H1 (cell line): ENCODE data around the gene DCTD. TPM values are rescaled to one million over a fixed set of nuclear protein-coding genes. Genes with fewer than 3 reads are reported as not detected.

Experiments
- CTCF ChIA-PET: fragments of 300-600 bp; sonication (Branson Sonifier 250); formaldehyde crosslinking; loops from one replicate; lab custom pipeline; 2021; ENCODE audit not compliant: partially characterized antibody; lab: Charles Lee
- POLR2A ChIA-PET: fragments of 300-600 bp; sonication (Branson Sonifier 250); formaldehyde crosslinking; loops from one replicate; lab custom pipeline; 2021; ENCODE audit warnings: inconsistent platforms; ENCODE audit not compliant: partially characterized antibody; lab: Charles Lee
- DNase-seq, 2 experiments: peaks; one replicate each; pipeline versions ENCODE4 v3.0.0 to v3.0.0-alpha.2; 2010 to 2022; ENCODE audit warnings: low spot score in 2 of 2, low read depth in 1 of 2, mixed read lengths in 1 of 2
- FAIRE-seq: peaks from 2 replicates; lab custom pipeline; 2011; peaks lifted over from hg19 to GRCh38; lab: Jason Lieb, UNC
- H2AFZ ChIP-seq: 2 replicates; pipeline ENCODE4 v1.8.1; 2012; ENCODE audit warnings: low read length, inconsistent platforms
- H2AK5ac ChIP-seq: 2 replicates; pipeline ENCODE4 v1.6.1; 2013; ENCODE audit warnings: low read depth, low read length
- H2BK120ac ChIP-seq: replicated peaks from 2 replicates; pipeline ENCODE3; 2013; ENCODE audit warnings: low read depth, low read length, inconsistent platforms
- H2BK12ac ChIP-seq: 2 replicates; pipeline ENCODE4 v1.6.1; 2013; ENCODE audit warnings: low read depth, low read length
- H2BK15ac ChIP-seq: 2 replicates; pipeline ENCODE4 v1.6.1; 2013; ENCODE audit warnings: low read length
- H2BK20ac ChIP-seq: 2 replicates; pipeline ENCODE4 v1.6.1; 2013; ENCODE audit warnings: low read length
- H2BK5ac ChIP-seq: 2 replicates; pipeline ENCODE4 v1.6.1; 2013; ENCODE audit warnings: low read depth, low read length
- H3K14ac ChIP-seq: 2 replicates; pipeline ENCODE4 v1.6.1; 2013; ENCODE audit warnings: inconsistent platforms; ENCODE audit not compliant: insufficient read length
- H3K18ac ChIP-seq: 2 replicates; pipeline ENCODE4 v1.6.1; 2013; ENCODE audit warnings: low read length; ENCODE audit errors: extremely low read depth
- H3K23ac ChIP-seq: 2 replicates; pipeline ENCODE4 v1.6.1; 2013; ENCODE audit warnings: inconsistent platforms; ENCODE audit not compliant: insufficient read length
- H3K23me2 ChIP-seq: 2 replicates; pipeline ENCODE4 v1.6.1; 2013; ENCODE audit warnings: low read depth, low read length
- H3K27ac ChIP-seq: 2 replicates; pipeline ENCODE4 v1.6.1; 2011; ENCODE audit warnings: low read depth, low read length, inconsistent platforms
- H3K27me3 ChIP-seq, 4 experiments: replicated peaks in 1 of 4; 1 replicate in 1 of 4; 2 replicates in 3 of 4; pipeline versions ENCODE4 v1.6.1 to v1.8.1; 2011 to 2013; ENCODE audit warnings: low read length in 3 of 4, mild to moderate bottlenecking in 3 of 4, inconsistent platforms in 2 of 4, mixed read lengths in 2 of 4, moderate library complexity in 1 of 4; ENCODE audit not compliant: control insufficient read depth in 3 of 4, insufficient read depth in 3 of 4; ENCODE audit errors: extremely low read depth in 1 of 4
- H3K36me3 ChIP-seq, 4 experiments: 2 replicates each; pipeline versions ENCODE4 v1.6.1 to v1.8.1; 2011 to 2013; ENCODE audit warnings: mild to moderate bottlenecking in 4 of 4, low read length in 3 of 4, moderate library complexity in 2 of 4, control low read depth in 1 of 4, inconsistent platforms in 1 of 4; ENCODE audit not compliant: insufficient read depth in 4 of 4, control insufficient read depth in 2 of 4
- H3K4ac ChIP-seq: replicated peaks from 2 replicates; pipeline ENCODE3; 2013; ENCODE audit warnings: low read length, low read depth, mixed read lengths, inconsistent platforms; ENCODE audit not compliant: insufficient read length
- H3K4me1 ChIP-seq, 4 experiments: replicated peaks in 1 of 4; 1 replicate in 1 of 4; 2 replicates in 3 of 4; pipeline versions ENCODE4 v1.6.1 to v1.8.1; 2011 to 2013; ENCODE audit warnings: low read length in 3 of 4, inconsistent platforms in 2 of 4, mixed read lengths in 1 of 4; ENCODE audit not compliant: insufficient read depth in 4 of 4, control insufficient read depth in 3 of 4
- H3K4me2 ChIP-seq, 2 experiments: 2 replicates each; pipeline versions ENCODE4 v1.6.1 to v1.8.1; 2011 to 2013; ENCODE audit warnings: low read depth in 2 of 2, low read length in 2 of 2, control low read depth in 1 of 2, inconsistent platforms in 1 of 2, mild to moderate bottlenecking in 1 of 2; ENCODE audit not compliant: insufficient read depth in 1 of 2
- H3K4me3 ChIP-seq, 4 experiments: fragments of 200-600, 300-600 bp in 1 of 4; sonication (generic), shearing (Covaris generic), sonication (Bioruptor Twin) in 1 of 4; 2 replicates each; pipeline versions ENCODE4 v1.5.1 to v1.8.1; 2011 to 2016; ENCODE audit warnings: low read length in 4 of 4, low read depth in 3 of 4, control low read depth in 2 of 4, inconsistent platforms in 2 of 4, mild to moderate bottlenecking in 2 of 4, mixed read lengths in 1 of 4, moderate library complexity in 1 of 4; ENCODE audit not compliant: insufficient read depth in 2 of 4; ENCODE audit errors: extremely low read depth in 1 of 4
- H3K56ac ChIP-seq: replicated peaks from 2 replicates; pipeline ENCODE3; 2013; ENCODE audit warnings: low read depth, mild to moderate bottlenecking, mixed read lengths, low read length, inconsistent platforms; ENCODE audit not compliant: insufficient read length
- H3K79me1 ChIP-seq: 2 replicates; pipeline ENCODE4 v1.6.1; 2013; ENCODE audit warnings: low read depth, low read length, control low read depth
- H3K79me2 ChIP-seq, 2 experiments: 2 replicates each; pipeline versions ENCODE4 v1.6.1 to v1.8.1; 2012 to 2013; ENCODE audit warnings: low read length in 2 of 2, mild to moderate bottlenecking in 2 of 2, inconsistent platforms in 1 of 2; ENCODE audit not compliant: insufficient read depth in 2 of 2, control insufficient read depth in 1 of 2
- H3K9ac ChIP-seq, 4 experiments: replicated peaks in 1 of 4; 1 replicate in 1 of 4; 2 replicates in 3 of 4; pipeline versions ENCODE4 v1.6.1 to v1.8.1; 2011 to 2013; ENCODE audit warnings: low read depth in 3 of 4, low read length in 3 of 4, control low read depth in 2 of 4, mild to moderate bottlenecking in 2 of 4, moderate library complexity in 2 of 4, inconsistent platforms in 1 of 4; ENCODE audit errors: extremely low read depth in 1 of 4
- H3K9me3 ChIP-seq, 2 experiments: 2 replicates each; pipeline versions ENCODE4 v1.6.1 to v1.8.1; 2012 to 2013; ENCODE audit warnings: mild to moderate bottlenecking in 2 of 2, moderate library complexity in 2 of 2, control low read depth in 1 of 2, inconsistent platforms in 1 of 2, low read depth in 1 of 2, low read length in 1 of 2, mixed read lengths in 1 of 2; ENCODE audit not compliant: insufficient read depth in 2 of 2
- H4K20me1 ChIP-seq, 2 experiments: replicated peaks in 1 of 2; 2 replicates each; pipeline versions ENCODE3 to v1.8.1; 2011 to 2013; ENCODE audit warnings: inconsistent platforms in 2 of 2, low read length in 2 of 2, mild to moderate bottlenecking in 1 of 2; ENCODE audit not compliant: insufficient read depth in 2 of 2, control insufficient read depth in 1 of 2
- H4K5ac ChIP-seq: 2 replicates; pipeline ENCODE4 v1.6.1; 2013; ENCODE audit warnings: low read length, low read depth, mixed read lengths, inconsistent platforms; ENCODE audit not compliant: insufficient read length
- H4K8ac ChIP-seq: 2 replicates; pipeline ENCODE4 v1.8.0; 2013; ENCODE audit warnings: mild to moderate bottlenecking, moderate library complexity, low read length, inconsistent platforms; ENCODE audit not compliant: insufficient read depth; ENCODE audit errors: extremely low read depth
- H4K91ac ChIP-seq: replicated peaks from 2 replicates; pipeline ENCODE3; 2013; ENCODE audit warnings: low read length, mixed read lengths, inconsistent platforms; ENCODE audit not compliant: insufficient read length
- BACH1 ChIP-seq: IDR thresholded peaks from 2 replicates; pipeline ENCODE4 v1.6.1; 2012; ENCODE audit warnings: low read length, improper control_type of control experiment
- CTBP2 ChIP-seq: IDR thresholded peaks from 2 replicates; pipeline ENCODE4 v1.7.0; 2011; ENCODE audit warnings: borderline replicate concordance, mild to moderate bottlenecking, moderate library complexity, mixed read lengths, low read length; ENCODE audit not compliant: insufficient read depth, insufficient read length
- GTF2F1 ChIP-seq: IDR thresholded peaks from 2 replicates; pipeline ENCODE4 v1.6.1; 2012; ENCODE audit warnings: low read depth, low read length, improper control_type of control experiment, borderline replicate concordance
- RNF2 ChIP-seq: fragments of 200-900, 300-1000 bp; sonication (generic); IDR thresholded peaks from 2 replicates; pipeline ENCODE4 v1.7.1; 2016; ENCODE audit warnings: borderline replicate concordance, low read depth, mild to moderate bottlenecking, antibody characterized with exemption, low read length; ENCODE audit not compliant: poor library complexity, severe bottlenecking; ENCODE audit errors: missing control alignments
- SAP30 ChIP-seq: fragments of 300-600 bp; sonication (generic); IDR thresholded peaks from 2 replicates; pipeline ENCODE4 v1.7.1; 2012; ENCODE audit warnings: low read length, moderate library complexity, mild to moderate bottlenecking, inconsistent platforms; ENCODE audit not compliant: insufficient read depth, insufficient replicate concordance
- SIN3A ChIP-seq, 2 experiments: IDR thresholded peaks in 1 of 2; conservative IDR thresholded peaks in 1 of 2; 2 replicates each; pipeline ENCODE4 v1.6.1; 2011 to 2012; ENCODE audit warnings: low read length in 2 of 2, improper control_type of control experiment in 1 of 2, low read depth in 1 of 2, mild to moderate bottlenecking in 1 of 2
- SIRT6 ChIP-seq: IDR thresholded peaks from one replicate; pipeline ENCODE4 v1.7.1; 2012; ENCODE audit warnings: low read length, inconsistent platforms
- SUZ12 ChIP-seq: fragments of 200-600 bp; sonication (generic); IDR thresholded peaks from 2 replicates; pipeline ENCODE4 v1.6.1; 2012; ENCODE audit warnings: mild to moderate bottlenecking, inconsistent platforms, low read length, moderate library complexity, mixed read lengths
- YY1 ChIP-seq: IDR thresholded peaks from 2 replicates; pipeline ENCODE4 v1.6.1; 2011; ENCODE audit warnings: low read depth, mild to moderate bottlenecking, low read length
- WGBS, 2 experiments: shearing (Covaris generic) in 1 of 2; methylation state at CpG; one replicate each; pipeline versions ENCODE4 v1.1.6 to v1.1.7; 2013 to 2015; ENCODE audit warnings: low lambda C conversion rate in 2 of 2, mixed read lengths in 2 of 2, inconsistent platforms in 1 of 2, low coverage in 1 of 2, missing lambda C conversion rate in 1 of 2; ENCODE audit not compliant: insufficient replicate concordance in 2 of 2, insufficient coverage in 1 of 2, insufficient read length in 1 of 2; ENCODE audit errors: extremely low coverage in 1 of 2, missing lambda C conversion rate in 1 of 2; 5-methylcytosine and 5-hydroxymethylcytosine counted together
- polyA plus RNA-seq, 7 experiments: library from polyadenylated mRNA; depleted of rRNA in 3 of 7; stranded (reverse) in 5 of 7; unstranded in 2 of 7; fragments of >200 nt in 5 of 7; fragments of 200-250 nt in 2 of 7; gene quantifications; 1 replicate in 5 of 7; 2 replicates in 1 of 7; 4 replicates in 1 of 7; pipeline versions ENCODE4 v1.2.1 to v1.2.3, GENCODE V29; 2011 to 2013; ENCODE audit warnings: missing spikeins in 2 of 7, mixed read lengths in 2 of 7
- total RNA-seq: library from RNA; stranded (reverse); fragmentation: NEBNext Ultra II Directional; extraction: Animal tissue kit (Norgen Biotek cat#: 25700); gene quantifications from 2 replicates; pipeline ENCODE4 v1.2.1, GENCODE V29; 2021
- TF ChIP-seq, protein P1 (sequence below): IDR thresholded peaks from 2 replicates; pipeline ENCODE4 v1.6.1; 2012; ENCODE audit warnings: inconsistent platforms

The DCTD gene
- total and polyA plus RNA-seq, 2 of the 8 experiments (the other 6 are each of a cell fraction or from before 2014, with no cell fraction given), result 60.2 to 69.5 TPM

DNA sequence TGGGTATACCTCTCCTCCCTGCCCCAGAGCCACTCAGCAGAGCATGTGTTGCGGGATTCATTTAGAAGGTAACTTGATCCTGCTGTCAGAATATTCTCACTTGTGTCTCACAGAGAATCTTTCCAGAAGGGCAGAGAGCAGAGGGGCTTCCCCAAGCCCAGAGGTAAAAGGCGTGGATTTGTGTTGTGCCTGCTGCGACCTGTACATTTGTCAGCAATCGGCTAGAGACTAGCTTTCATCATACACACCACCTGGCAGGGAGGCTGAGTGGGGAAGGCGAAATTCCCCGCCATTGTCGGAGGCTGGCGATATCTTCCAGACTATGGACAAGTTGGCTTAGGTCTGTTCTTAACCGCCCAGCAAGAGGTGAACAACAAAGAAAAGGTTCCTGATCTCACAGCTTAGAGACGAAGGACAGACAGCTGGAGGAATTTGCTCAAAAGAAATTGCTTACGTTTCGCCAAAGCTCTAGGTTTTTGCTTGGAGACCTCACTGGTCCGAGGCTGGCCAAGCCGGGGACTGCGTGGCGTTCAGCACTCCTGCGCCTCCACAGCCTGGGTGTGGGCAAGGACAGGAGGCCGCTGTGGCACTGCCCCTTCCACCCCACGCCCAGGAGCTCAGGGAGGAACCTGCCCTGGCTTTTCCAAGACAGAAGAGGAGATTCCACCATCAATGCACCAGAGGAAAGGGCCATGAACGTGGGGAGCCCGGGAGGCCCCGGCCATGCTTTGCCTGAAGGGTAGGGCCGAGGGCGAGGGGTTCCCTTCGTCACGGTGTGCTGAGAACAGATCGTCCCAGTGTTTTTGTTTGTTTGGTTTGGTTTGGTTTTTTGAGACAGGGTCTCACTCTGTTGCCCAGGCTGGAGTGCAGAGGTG is 69.4 kb downstream of the DCTD start:
- Histone ChIP-seq H2BK120ac (no peak overlapping the region), H2AK5ac (no peak overlapping the region), H4K8ac (no peak overlapping the region; the same call in 1 of the 2 replicates), H3K79me1 (no peaks in the 10 kb centered on the region), H2BK20ac (no peak overlapping the region), H3K36me3 (no peaks in the 10 kb centered on the region), H2BK15ac (no peak overlapping the region), H3K4me3 (no peak overlapping the region), H3K27me3 (no peaks in the 10 kb centered on the region), H3K9ac (no peak overlapping the region), H3K4me2 (no peak overlapping the region), H3K56ac (no peak overlapping the region), H3K79me2 (no peaks in the 10 kb centered on the region), H3K4me1 (peaks cover 0 to 3% (median 1%) of the 10 kb centered on the region in 4 experiments; a peak in 2 of 7 replicates), H3K14ac (no peak overlapping the region), H2BK12ac (no peak overlapping the region), H2BK5ac (no peak overlapping the region), H3K18ac (no peak overlapping the region; the same call in 1 of the 2 replicates), H3K9me3 (peaks cover 0 to 1% of the 10 kb centered on the region in 2 experiments; a peak in 1 of 4 replicates), H3K27ac (no peak overlapping the region), H2AFZ (peak overlapping the region; percentile 68; the same call in 1 of the 2 replicates), H3K4ac (no peak overlapping the region), H3K23ac (no peak overlapping the region), H4K5ac (no peak overlapping the region), H4K20me1 (no peaks in the 10 kb centered on the region), H3K23me2 (no peaks in the 10 kb centered on the region), H4K91ac (peak overlapping the region; percentile 30)
- FAIRE-seq (no peak), DNase-seq (no peak)
- ChIA-PET POLR2A (no interaction called here), CTCF (interaction anchor here (0.9 kb wide), 1 partner anchor 14 kb away, joined by 4 read pairs; no protein-coding TSS in a partner anchor)
- 93% methylated on average over 21 of the region's 27 CpGs; no CpG with 5 or more reads in 1 of the 2 experiments for WGBS, 2 experiments
- TF ChIP-seq CTBP2 (no peak), SIRT6 (no peak), SIN3A (conservative IDR thresholded peaks at IDR 0.05 in 1 of 2, IDR thresholded peaks at IDR 0.05 in 1 of 2; ENCODE audit: low read depth in 1 of 2, low read length in 2 of 2) (no peak), BACH1 (no peak), GTF2F1 (no peak), RNF2 (no peak), YY1 (no peak), SUZ12 (no peak), SAP30 (no peak)
- TF ChIP-seq, protein P1, sequence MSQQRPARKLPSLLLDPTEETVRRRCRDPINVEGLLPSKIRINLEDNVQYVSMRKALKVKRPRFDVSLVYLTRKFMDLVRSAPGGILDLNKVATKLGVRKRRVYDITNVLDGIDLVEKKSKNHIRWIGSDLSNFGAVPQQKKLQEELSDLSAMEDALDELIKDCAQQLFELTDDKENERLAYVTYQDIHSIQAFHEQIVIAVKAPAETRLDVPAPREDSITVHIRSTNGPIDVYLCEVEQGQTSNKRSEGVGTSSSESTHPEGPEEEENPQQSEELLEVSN, result no peak
